NAMALWA (cell line): Measurements from ENCODE around the gene PRDM2.
A peak's percentile ranks its signal among the peaks of the same experiment; 100 is the strongest.

ENCODE experiments used
- DNase-seq: peaks from one replicate; pipeline ENCODE4 v3.0.0-alpha.2; 2015; ENCODE audit warnings: low spot score

The PRDM2 gene

GRCh38 chr1:13814131-13814530, 114.1 kb downstream of the PRDM2 start:
- DNase-seq = no peak

GRCh38 chr1:13816016-13816760, 116.2 kb downstream of the PRDM2 start:
- DNase-seq = no peak

- no peak for DNase-seq
Measured at GRCh38 chr1:13817906-13818305, 117.9 kb downstream of the PRDM2 start.

GRCh38 chr1:13818926-13819325, 118.9 kb downstream of the PRDM2 start:
- no peak for DNase-seq

DNA sequence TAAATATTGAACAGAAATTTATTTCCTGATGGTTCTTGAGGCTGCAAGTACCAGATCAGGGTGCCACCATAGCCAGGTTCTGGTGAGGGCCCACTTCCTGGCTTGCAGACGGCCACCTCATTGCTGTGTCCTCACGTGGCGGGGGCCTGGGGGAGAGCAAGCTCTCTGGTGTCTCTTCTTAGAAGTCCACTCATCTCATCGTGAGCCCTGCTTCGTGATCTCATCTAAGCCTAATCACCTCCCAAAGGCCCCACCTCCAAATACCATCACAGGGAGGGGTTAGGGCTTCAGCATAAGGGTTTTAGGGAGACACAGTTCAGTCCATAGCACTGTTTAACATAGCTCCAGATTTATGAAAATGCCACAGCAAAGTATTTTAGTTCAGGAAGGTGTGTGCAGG, 119.7 kb downstream of the PRDM2 start:
- no peak for DNase-seq

GRCh38 chr1:13820055-13820454, 120.1 kb downstream of the PRDM2 start:
- DNase-seq = no peak

- DNase-seq = no peak
Measured at GRCh38 chr1:13820456-13820855, 120.5 kb downstream of the PRDM2 start.

- no peak for DNase-seq
Measured at GRCh38 chr1:13823126-13823880, 123.3 kb downstream of the PRDM2 start.

- DNase-seq = no peak
Measured at GRCh38 chr1:13823936-13824335, 123.9 kb downstream of the PRDM2 start.

GRCh38 chr1:13824626-13825025, 124.6 kb downstream of the PRDM2 start:
- DNase-seq = no peak

- no peak for DNase-seq
Measured at GRCh38 chr1:13825033-13825432, 125.0 kb downstream of the PRDM2 start.

DNA sequence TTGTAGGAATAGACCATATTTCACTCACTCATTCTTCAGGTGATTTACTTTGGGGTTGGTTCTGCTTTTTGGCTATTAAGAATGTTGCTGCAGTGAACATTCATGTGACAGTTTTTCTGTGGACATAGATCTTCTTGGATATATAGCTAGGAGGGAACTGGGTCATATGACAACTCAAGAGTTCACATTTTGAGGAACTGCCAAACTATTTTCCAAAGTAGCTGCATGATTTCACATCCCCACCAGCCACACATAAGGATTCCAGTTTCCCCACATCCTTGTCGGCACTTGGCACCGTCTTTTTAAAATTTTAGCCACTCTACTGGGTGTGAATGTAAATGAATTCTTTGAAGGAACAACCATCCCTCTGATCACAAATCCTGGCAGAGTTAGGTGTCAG, 126.0 kb downstream of the PRDM2 start:
- DNase-seq = no peak

DNA sequence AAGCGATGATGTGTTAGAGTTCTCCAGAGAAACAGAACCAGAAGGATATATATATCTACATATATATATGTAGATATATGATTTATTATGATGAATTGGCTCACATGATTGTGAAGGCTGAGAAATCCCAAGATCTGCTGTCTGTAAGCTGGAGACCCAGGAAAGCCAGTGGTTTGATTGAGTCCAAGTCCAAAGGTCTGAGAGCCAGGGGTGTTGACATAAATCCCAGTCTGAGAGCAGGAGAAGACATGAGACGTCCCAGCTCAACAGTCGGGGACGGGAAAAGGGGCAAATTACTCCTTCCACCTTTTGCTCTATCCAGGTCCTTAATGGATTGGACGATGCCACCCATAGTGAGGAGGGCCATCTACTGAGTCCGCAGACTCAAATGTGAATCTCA, 126.6 kb downstream of the PRDM2 start:
- DNase-seq = no peak

GRCh38 chr1:13828454-13829151, 128.6 kb downstream of the PRDM2 start:
- peak; percentile 55 for DNase-seq

GRCh38 chr1:13829152-13829769, 129.3 kb downstream of the PRDM2 start:
- DNase-seq = no peak

- DNase-seq = no peak
Measured at GRCh38 chr1:13830170-13830569, 130.2 kb downstream of the PRDM2 start.

DNA sequence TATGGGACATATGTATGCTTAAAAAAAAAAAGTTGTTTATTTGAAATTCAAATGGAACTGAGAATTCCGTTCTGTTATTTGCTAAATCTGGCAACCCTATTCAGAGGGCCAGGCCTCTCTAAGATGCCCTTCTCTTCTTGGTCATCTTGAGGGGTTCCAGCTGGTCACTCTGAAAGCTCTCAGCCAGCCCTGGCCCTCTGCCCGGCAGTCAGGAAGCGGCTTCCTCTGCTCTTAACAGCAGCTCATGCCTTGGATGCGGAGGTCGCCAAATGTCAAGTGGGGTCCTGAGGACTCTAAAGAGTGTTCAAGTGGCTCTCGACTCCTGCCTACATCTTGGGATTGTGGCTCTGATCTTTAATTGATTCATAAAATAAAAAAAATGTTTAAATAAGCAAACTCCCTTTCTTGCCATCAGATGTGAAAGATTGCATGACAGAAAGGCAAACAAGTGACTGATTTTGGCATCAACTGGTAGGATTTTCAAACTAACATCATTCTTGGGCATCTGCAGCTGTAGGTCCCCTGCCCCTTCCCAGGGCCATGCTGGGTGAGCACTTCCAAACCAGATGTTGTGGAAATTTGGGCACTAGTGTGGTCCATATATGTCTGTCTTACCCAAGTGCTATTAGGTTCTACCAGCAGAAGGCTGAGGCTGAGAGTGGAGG, 130.8 kb downstream of the PRDM2 start:
- DNase-seq = no peak

- DNase-seq = no peak
Measured at GRCh38 chr1:13832100-13832499, 132.1 kb downstream of the PRDM2 start.

- no peak for DNase-seq
Measured at GRCh38 chr1:13832536-13832935, 132.5 kb downstream of the PRDM2 start.

DNA sequence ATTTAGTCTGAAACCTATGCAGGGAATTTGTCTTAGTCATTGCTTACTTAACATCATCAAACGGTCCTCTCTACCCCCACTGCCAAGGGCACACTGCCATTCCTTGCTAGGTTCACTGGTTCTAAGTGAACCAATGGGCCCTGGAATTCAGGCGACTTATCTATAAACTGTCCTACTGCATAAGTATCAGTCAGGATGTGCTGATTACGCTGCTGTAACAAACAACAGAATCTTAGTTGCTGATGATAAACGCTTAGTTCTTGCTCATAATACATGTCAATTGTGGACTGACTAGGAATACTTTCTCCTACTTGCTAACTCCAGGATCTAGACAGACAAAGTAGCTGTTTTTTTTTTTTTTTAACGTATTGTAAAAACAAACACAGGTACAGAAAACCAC, 136.1 kb downstream of the PRDM2 start:
- DNase-seq = no peak

GRCh38 chr1:13836631-13837030, 136.6 kb downstream of the PRDM2 start:
- DNase-seq = no peak

- no peak for DNase-seq
Measured at GRCh38 chr1:13838236-13838635, 138.2 kb downstream of the PRDM2 start.
